ENCODE measurements around the gene KIF6. TPM values are rescaled to one million over a fixed set of nuclear protein-coding genes. Genes with fewer than 3 reads are reported as not detected.

KIF6 gene
- total RNA-seq, 4 donors from 2014 or later = under 0.01 to 0.34 (median 0.19) TPM; not detected in 1

DNA sequence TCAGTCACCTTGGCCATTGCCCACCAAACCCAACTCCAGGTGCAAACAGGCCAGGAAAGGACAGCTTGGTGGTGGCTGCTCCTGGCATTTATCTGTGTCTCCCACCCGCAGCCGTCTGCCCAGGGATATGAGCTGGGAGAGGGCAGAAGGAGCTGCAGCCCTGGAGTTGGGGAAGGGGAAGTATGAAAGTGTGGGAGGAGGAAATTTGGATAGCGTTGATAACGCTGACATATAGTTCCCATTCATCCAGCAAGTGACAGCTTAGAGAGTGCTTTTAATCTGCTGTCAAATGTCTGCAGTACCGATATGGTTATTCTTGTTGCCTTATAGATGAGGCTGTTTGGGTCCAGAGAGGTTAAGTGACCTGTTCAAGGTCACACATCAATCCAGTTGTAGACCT is 403.4 kb downstream of the KIF6 start:
- TF ChIP-seq, protein P1, sequence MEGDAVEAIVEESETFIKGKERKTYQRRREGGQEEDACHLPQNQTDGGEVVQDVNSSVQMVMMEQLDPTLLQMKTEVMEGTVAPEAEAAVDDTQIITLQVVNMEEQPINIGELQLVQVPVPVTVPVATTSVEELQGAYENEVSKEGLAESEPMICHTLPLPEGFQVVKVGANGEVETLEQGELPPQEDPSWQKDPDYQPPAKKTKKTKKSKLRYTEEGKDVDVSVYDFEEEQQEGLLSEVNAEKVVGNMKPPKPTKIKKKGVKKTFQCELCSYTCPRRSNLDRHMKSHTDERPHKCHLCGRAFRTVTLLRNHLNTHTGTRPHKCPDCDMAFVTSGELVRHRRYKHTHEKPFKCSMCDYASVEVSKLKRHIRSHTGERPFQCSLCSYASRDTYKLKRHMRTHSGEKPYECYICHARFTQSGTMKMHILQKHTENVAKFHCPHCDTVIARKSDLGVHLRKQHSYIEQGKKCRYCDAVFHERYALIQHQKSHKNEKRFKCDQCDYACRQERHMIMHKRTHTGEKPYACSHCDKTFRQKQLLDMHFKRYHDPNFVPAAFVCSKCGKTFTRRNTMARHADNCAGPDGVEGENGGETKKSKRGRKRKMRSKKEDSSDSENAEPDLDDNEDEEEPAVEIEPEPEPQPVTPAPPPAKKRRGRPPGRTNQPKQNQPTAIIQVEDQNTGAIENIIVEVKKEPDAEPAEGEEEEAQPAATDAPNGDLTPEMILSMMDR (IDR thresholded peaks at IDR 0.05; ENCODE audit: low read depth) = no peak

DNA sequence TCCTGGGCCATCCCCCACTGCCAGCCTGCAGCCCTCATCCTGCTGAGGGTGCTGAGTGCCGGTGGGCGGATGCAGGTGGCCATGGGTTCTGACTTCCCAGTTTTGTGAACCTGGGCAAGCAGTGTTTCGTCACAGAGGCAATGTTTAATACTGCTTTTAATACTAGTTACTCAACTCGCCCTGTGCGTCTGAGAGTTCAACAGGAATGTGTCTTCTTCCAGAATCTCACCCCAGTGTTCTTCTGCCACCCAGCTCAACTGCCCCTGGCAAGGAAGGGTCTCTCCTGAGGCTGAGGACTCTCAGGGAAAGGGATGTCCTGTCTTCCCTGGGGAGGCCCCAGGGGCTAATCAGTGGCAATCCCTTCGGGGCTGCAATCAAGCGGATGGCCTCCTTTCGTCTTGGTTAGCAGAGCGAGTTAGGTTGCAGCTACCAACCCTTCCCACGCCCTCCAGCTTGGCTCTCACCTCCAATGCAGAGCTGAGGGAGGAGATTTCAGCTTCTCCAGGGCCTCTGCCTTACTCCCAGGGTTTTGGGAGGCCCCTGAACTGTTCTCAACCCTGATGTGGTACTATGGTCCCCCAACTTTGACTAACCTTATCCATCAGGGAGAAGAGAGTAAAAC is 404.7 kb downstream of the KIF6 start:
- TF ChIP-seq, protein P1 (IDR thresholded peaks at IDR 0.05; ENCODE audit: low read depth) = no peak

DNA sequence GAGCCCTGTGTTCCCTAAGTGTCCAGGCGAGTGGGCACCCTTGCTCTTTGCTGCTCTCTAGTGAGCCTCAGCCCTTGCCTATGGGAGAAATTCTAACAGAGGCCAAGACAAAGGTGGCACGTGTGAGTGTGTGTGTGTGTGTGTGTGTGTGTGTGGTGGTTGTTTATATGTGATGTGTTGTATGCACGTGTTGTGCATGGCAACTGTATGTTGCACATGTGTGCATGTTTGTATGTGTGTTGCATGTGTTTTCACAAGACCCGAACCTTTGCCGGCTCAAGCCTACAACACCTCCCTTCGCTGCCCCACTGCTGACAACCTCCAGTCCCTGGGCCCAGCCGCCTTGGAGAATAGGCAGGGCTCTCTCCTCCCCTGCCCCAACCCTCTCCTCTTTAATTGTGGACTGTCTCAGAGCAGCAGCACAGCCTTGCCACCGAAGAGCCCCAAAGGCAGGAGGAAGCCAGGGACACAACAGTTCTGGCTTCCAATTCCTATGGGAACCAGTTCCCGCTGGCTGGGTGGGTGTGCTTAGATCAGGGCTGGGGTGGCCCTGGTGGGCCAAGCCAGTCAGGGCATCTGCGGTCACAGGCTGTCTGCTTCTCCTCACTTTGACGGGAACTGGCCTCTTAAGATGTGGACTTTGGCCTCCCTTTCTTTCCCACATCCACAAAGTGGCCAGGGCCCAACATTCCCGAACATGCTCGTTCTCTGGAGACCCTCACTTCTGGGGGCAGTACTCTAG is 405.4 kb downstream of the KIF6 start:
- TF ChIP-seq, protein P1 (IDR thresholded peaks at IDR 0.05; ENCODE audit: low read depth) = no peak

DNA sequence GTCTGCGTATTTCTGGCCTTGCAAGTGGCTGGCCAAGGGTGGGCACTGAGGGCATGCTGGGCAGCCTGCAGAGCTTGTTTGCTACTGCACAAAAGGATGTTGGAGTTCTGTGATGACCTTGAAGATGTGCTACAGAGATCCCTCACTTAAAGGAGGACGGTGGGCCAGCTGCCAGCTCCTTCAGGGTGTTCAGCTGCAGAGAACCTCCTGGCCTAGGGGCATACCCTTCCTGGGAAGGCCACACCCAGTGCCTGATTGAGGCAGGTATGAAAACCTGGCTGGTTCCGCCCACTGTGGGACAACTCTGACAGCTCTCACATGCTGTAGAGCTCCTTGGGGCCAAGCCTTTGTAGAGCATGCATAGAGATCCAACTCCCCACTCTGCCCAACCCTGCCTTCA is 408.0 kb downstream of the KIF6 start:
- TF ChIP-seq, protein P1 (IDR thresholded peaks at IDR 0.05; ENCODE audit: low read depth) = no peak

DNA sequence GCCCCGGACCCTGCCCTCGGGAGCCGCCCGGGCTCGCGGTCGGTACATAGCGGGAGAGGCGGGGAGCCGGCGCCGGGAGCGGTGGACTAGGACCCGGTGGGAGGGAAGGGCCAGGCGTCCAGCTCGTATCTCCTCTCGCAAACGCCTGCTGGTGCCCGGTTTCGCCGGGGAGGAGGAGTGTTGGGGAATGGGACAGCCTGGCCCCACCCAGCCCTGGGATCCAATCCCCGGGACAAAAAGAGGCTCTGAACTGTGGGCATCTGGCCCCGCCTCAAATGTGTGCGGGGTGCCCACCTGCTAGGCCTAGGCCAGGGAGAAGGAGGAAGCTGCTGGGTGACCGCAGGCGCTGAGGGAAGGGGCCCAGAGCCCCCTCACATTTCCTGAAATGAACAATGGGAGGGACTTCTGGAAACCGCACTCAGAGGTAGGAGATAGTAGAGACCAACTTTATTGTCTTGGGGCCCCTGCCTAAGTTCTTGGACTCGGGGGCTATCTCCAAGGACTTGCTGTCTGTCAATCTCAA is 410.9 kb downstream of the KIF6 start, which contains the start of gene KCNK17:
KCNK17 (minus strand) TSS at position 147 of the 523 bp plus-strand sequence; CDS start at position 48, 99 bp downstream.
- TF ChIP-seq, protein P1 (IDR thresholded peaks at IDR 0.05; ENCODE audit: low read depth) = no peak

DNA sequence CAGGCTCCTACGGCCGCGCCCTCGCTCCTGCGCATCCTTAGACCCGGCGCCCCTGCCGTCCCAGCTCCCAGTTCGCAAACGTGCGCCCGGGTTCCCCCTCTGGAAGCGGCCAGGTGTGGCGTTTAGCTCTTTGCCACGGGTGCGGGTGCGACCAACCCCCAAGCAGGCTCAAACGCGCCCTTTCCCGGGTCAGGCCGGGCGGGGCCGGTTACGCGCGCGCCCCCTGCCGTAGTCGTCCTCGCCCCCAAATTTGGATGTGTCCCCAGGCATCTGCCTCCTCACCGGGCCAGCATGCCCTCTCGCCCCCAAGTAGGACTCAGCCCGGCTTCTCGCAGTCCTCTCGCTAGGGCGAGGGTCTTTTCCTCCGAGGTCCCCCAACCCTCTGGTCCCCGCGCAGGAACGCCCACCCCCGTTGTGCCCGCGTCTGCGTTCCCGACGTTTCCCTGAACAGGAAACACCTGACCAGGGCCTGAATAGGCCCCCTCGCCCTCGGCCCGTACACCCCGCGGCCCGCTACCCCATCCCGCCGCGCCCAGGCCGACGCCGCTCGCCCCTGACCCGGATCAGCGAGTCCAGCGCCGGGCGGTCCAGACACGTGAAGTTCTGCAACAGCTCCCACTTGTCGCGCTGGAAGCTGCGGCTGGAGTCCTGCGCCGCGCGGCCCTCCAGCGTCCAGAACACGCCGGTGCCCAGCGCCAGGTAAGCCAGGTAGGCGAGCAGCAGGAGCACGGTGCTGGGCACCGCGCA is 411.5 kb downstream of the KIF6 start:
- TF ChIP-seq, protein P1 (IDR thresholded peaks at IDR 0.05; ENCODE audit: low read depth) = no peak
